Lower leg skin (tissue), 4 donors: ENCODE measurements around the gene COX15. TPM values are rescaled to one million over a fixed set of nuclear protein-coding genes. Genes with fewer than 3 reads are reported as not detected.

Experiments
- DNase-seq, 2 donors: peaks; one replicate each; pipeline ENCODE4 v3.0.0-alpha.2; 2019; ENCODE audit warnings: low spot score in 2 of 2
- H3K4me3 ChIP-seq: fragments of 200-600 bp; sonication (generic); 2 replicates; pipeline ENCODE4 v1.5.1; 2017; ENCODE audit warnings: mild to moderate bottlenecking, low read depth; ENCODE audit not compliant: poor library complexity, severe bottlenecking
- POLR2A ChIP-seq, 2 donors: fragments of 450-650 bp; IDR thresholded peaks; one replicate each; pipeline ENCODE4 v1.6.1; 2016 to 2017; ENCODE audit warnings: antibody characterized with exemption in 2 of 2, mild to moderate bottlenecking in 1 of 2, moderate library complexity in 1 of 2
- WGBS, 2 donors: methylation state at CpG; one replicate each; pipeline ENCODE4 v1.1.5; 2018; 5-methylcytosine and 5-hydroxymethylcytosine counted together
- intact Hi-C: fragments of 100-400 bp; cut with DNase I; formaldehyde crosslinking; loops from one replicate; pipeline ENCODE4 v1.15.0; 2023; ENCODE audit warnings: low total_unique reads
- total RNA-seq, 4 donors: library from RNA; depleted of rRNA; stranded (reverse); fragments of >200 nt; gene quantifications; one replicate each; pipeline ENCODE4 v1.1.0, GENCODE V29; 2016
- TF ChIP-seq, protein P1 (sequence below), 3 donors: fragments of 450-650 bp; IDR thresholded peaks; one replicate each; pipeline ENCODE4 v1.5.1; 2016; ENCODE audit warnings: antibody characterized with exemption in 3 of 3, mild to moderate bottlenecking in 3 of 3, moderate library complexity in 2 of 3

COX15 gene
- total RNA-seq, 4 donors from 2014 or later = 22.1 to 29.0 (median 24.4) TPM

GRCh38 chr10:99693933-99694583 is 37.9 kb downstream of the COX15 start:
- TF ChIP-seq, protein P1, sequence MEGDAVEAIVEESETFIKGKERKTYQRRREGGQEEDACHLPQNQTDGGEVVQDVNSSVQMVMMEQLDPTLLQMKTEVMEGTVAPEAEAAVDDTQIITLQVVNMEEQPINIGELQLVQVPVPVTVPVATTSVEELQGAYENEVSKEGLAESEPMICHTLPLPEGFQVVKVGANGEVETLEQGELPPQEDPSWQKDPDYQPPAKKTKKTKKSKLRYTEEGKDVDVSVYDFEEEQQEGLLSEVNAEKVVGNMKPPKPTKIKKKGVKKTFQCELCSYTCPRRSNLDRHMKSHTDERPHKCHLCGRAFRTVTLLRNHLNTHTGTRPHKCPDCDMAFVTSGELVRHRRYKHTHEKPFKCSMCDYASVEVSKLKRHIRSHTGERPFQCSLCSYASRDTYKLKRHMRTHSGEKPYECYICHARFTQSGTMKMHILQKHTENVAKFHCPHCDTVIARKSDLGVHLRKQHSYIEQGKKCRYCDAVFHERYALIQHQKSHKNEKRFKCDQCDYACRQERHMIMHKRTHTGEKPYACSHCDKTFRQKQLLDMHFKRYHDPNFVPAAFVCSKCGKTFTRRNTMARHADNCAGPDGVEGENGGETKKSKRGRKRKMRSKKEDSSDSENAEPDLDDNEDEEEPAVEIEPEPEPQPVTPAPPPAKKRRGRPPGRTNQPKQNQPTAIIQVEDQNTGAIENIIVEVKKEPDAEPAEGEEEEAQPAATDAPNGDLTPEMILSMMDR (IDR thresholded peaks at IDR 0.05) = no peak
- TF ChIP-seq POLR2A (IDR thresholded peaks at IDR 0.05) = no peak
- H3K4me3 ChIP-seq = no peak overlapping the region
- 92 to 97% methylated on average over 3 of the region's 3 CpGs for WGBS, 2 donors
- intact Hi-C loops = no loop called here
- no peak for DNase-seq

- intact Hi-C loops = loop anchor here (10.0 kb wide), 1 partner anchor 65 kb away; the partner anchor contains the start of gene SLC25A28
- 56 to 74% methylated on average over 1 of the region's 1 CpG for WGBS, 2 donors
- no peak for DNase-seq
- TF ChIP-seq, protein P1 (IDR thresholded peaks at IDR 0.05) = no peak
- H3K4me3 ChIP-seq = no peak overlapping the region
These were observed 42.5 kb downstream of the COX15 start for GRCh38 chr10:99689461-99689860.

DNA sequence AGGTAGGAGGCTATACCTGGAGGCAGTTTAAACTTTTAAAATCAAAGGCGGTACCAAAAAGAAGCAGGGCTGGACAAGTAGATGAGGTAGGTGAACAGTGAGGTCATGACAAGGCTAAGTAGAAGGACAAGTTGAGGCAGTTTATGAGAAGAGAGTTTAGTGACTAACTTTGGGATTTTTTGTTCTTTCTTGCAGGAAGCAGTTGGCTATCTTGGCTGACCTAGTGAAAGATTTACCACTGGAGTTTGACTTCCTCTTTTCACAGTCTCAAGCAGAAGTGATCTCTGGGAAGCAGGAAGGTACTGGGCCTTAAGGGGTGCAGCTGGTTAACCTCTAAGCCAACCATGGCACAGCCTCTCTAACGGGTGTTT is 46.3 kb downstream of the COX15 start:
- TF ChIP-seq, protein P1 (IDR thresholded peaks at IDR 0.05) = no peak
- no peak for TF ChIP-seq POLR2A (IDR thresholded peaks at IDR 0.05)
- no peak overlapping the region for H3K4me3 ChIP-seq
- WGBS, 2 donors = 43 to 56% methylated on average over 2 of the region's 2 CpGs
- no peak for DNase-seq
- intact Hi-C loops = loop anchor here (10.0 kb wide), 1 partner anchor 61 kb away; the partner anchor contains the start of gene SLC25A28

GRCh38 chr10:99682752-99683151 is 49.2 kb downstream of the COX15 start:
- intact Hi-C loops = loop anchor here (10.0 kb wide), 1 partner anchor 58 kb away; the partner anchor contains the start of gene SLC25A28
- no peak for DNase-seq
- 36 to 55% methylated on average over 1 of the region's 1 CpG for WGBS, 2 donors
- H3K4me3 ChIP-seq = no peak overlapping the region
- TF ChIP-seq, protein P1 (IDR thresholded peaks at IDR 0.05) = no peak
- no peak for TF ChIP-seq POLR2A (IDR thresholded peaks at IDR 0.05)

Other genes starting within 250 kb of the COX15 start
- not detected for gene NKX2-3, start 199.2 kb downstream of the COX15 start, total RNA-seq
- 10 to 100 TPM; 21.0 to 43.0 (median 26.4) TPM for gene SLC25A28, start 111.7 kb downstream of the COX15 start, total RNA-seq
- gene ENTPD7, start 72.6 kb downstream of the COX15 start, total RNA-seq = 1 to 10 TPM; 5.6 to 8.8 (median 8.1) TPM
- gene CUTC, start 107 bp upstream of the COX15 start, total RNA-seq = 10 to 100 TPM; 13.4 to 21.6 (median 20.8) TPM
- 1 to 10 TPM in 3 of 4 donors, under 1 TPM in 1; 0.46 to 2.0 (median 1.9) TPM for gene ABCC2, start 50.5 kb upstream of the COX15 start, total RNA-seq